ENCODE results near the gene ABO.

- TF ChIP-seq CTCF (IDR thresholded peaks at IDR 0.05; ENCODE audit: extremely low read depth in 1 of 2, insufficient read depth in 1 of 2, low read depth in 1 of 2, low read length in 2 of 2) (no peak), POLR2A (IDR thresholded peaks at IDR 0.05; ENCODE audit: low read depth, low read length) (no peak), POLR2AphosphoS5 (IDR thresholded peaks at IDR 0.05; ENCODE audit: insufficient read depth, low read depth, low read length) (no peak), JUN (IDR thresholded peaks at IDR 0.05; ENCODE audit: borderline replicate concordance, insufficient read depth, insufficient read length, low read depth) (no peak), MAX (IDR thresholded peaks at IDR 0.05; ENCODE audit: insufficient read depth, insufficient read length) (peak; percentile 19), FOS (IDR thresholded peaks at IDR 0.05; ENCODE audit: borderline replicate concordance, insufficient read depth, low read length) (no peak), EZH2 (IDR thresholded peaks at IDR 0.05; ENCODE audit: borderline replicate concordance, low read depth, low read length, severe bottlenecking) (no peak)
Measured at GRCh38 chr9:133257465-133257956, 17.5 kb downstream of the ABO start.

All from endothelial cell of umbilical vein (primary cell).